SHP77 (cell line): ENCODE measurements around the gene C3orf33.

Source experiments
- DNase-seq, 2 experiments: peaks; one replicate each; lab custom pipeline; 2025; lab: John Stamatoyannopoulos, UW

C3orf33 gene

DNA sequence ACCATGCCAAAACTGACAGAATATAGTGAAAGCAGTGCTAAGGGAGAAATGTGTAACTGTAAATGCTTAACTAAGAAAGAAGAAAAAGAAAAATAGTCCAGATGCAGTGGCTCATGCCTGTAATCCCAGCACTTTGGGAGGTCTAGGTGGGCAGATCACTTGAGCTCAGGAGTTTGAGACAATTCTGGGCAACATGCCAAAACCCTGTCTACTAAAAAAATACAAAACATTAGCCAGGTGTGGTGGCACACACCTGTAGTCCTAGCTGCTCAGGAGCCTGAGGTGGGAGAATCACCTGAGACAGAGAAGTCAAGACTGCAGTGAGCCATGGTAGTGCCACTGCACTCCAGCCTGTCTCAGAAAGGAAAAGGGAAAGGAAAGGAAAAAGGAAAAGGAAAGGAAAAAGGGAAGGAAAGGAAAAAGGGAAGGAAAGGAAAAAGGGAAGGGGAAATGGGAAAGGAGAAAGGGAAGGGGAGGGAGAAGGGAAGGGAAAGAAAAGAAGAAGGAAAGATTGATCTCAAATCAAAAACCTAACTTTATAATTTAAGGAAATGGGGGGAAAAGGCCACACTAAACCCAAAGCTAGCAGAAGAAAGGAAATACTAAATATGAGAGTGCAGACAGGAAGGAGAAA, 20.3 kb downstream of the C3orf33 start:
- no peak for DNase-seq

DNA sequence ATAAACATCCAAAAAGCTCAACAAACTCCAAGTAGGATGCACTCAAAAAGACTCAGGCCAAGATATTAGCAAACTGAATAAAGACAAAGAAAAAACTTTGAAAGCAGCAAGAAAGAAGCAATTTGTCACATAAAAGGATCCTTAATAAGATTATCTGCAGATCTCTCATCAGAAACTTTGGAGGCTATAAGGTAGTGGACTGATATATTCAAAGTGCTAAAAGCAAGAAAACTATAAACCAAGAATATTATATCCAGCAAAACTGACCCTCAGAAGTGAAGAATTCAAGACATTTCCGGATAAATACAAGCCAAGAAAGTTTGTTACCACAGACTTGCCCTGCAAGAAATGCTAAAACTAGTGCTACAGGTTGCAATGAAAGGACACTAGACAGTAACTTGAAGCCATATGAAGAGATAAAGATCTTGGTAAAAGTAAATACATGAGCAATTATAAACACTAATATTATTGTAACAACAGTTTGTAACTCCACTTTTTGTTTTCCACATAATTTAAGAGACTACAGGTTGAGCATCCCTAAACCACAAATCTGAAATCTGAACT, 23.6 kb downstream of the C3orf33 start:
- DNase-seq, result no peak

DNA sequence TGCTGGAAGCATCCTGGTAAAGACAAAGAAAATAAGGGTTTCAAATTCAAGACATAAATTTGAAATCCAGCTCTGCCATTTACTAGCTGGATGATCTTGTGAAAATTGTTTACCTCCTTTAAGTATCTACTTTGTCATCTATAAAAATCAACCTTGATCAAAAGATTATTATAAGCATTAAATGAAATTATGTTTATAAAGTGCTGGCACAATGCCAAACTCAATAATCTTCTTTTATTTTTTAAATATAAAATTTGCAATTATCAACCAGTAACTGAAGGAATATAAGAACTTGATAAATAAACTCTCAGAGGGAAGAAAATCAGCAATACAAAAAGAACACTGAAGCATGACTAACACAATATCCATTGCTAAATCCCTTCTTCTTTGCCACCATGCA, 25.8 kb downstream of the C3orf33 start:
- DNase-seq, result no peak

DNA sequence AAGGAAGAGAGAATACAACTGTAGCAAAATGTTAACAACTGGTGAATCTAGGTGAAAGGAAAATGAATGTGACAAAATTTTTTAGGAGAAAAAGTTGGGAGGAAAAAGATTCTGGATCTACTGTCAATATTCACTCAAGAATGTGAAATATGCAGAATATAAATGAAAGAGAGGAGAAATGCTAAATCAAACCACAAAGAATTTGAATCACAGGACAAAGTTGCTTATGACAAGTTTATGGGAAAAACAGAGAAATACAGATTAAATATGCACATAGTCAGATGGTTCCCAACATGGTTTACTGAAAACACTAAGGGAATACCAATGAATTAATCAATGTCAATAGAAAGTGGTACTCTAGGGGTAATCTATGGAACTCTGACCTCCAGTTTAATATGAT, 27.6 kb downstream of the C3orf33 start:
- DNase-seq, result no peak

GRCh38 chr3:155772801-155773200, 33.3 kb downstream of the C3orf33 start:
- DNase-seq, result no peak

- DNase-seq, result no peak
These were observed 35.0 kb downstream of the C3orf33 start for GRCh38 chr3:155771126-155771525.

- no peak for DNase-seq
These were observed 39.9 kb downstream of the C3orf33 start for GRCh38 chr3:155766206-155766605.

DNA sequence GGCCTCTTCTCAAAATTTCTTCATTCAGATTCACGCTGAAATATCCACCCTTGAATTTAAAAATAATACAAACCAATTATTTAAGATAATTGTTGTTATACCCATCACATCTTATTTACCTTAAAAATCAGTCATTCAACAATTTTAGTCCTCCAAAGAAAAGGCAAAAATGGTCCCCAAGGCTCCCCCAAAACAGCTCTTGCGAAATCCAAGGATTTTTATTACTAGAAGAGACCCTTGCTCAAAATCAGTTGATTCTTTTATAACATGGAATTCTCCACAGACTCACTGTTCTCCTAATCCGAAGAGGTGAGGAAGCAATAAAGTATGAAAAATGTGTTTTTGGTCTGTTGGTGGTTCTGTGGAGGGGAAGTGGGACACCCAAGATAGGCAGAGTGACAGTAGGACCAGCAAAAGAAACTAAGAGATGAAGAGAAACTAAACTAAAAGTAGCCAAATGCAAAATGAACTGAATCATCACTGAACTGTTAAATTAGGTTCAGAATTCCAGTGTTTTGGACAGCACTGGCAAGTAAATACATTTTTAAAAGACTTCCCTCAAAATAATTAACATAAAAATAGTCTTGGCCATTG, 42.1 kb downstream of the C3orf33 start:
- DNase-seq, result no peak

- DNase-seq, result no peak
These were observed 45.4 kb downstream of the C3orf33 start for GRCh38 chr3:155760653-155761052.

GRCh38 chr3:155757577-155757976, 48.5 kb downstream of the C3orf33 start:
- DNase-seq, result no peak

GRCh38 chr3:155753038-155753639, 52.9 kb downstream of the C3orf33 start:
- peak in 1 of 2 experiments; percentile 28 for DNase-seq

- no peak for DNase-seq
These were observed 57.3 kb downstream of the C3orf33 start for GRCh38 chr3:155748611-155749365.

GRCh38 chr3:155747946-155748290, 58.2 kb downstream of the C3orf33 start:
- no peak for DNase-seq

GRCh38 chr3:155747286-155747945, 58.7 kb downstream of the C3orf33 start:
- DNase-seq, result no peak

GRCh38 chr3:155746703-155747102, 59.4 kb downstream of the C3orf33 start:
- DNase-seq, result no peak

- no peak for DNase-seq
These were observed 60.1 kb downstream of the C3orf33 start for GRCh38 chr3:155745795-155746550.

- peak; percentile 52 to 65 for DNase-seq
These were observed 61.3 kb downstream of the C3orf33 start, which contains the start of gene PLCH1 for GRCh38 chr3:155744626-155745324. Gene PLCH1 (minus strand): TSS chr3:155745071. CDS start chr3:155704224, 40,847 bp downstream.

DNA sequence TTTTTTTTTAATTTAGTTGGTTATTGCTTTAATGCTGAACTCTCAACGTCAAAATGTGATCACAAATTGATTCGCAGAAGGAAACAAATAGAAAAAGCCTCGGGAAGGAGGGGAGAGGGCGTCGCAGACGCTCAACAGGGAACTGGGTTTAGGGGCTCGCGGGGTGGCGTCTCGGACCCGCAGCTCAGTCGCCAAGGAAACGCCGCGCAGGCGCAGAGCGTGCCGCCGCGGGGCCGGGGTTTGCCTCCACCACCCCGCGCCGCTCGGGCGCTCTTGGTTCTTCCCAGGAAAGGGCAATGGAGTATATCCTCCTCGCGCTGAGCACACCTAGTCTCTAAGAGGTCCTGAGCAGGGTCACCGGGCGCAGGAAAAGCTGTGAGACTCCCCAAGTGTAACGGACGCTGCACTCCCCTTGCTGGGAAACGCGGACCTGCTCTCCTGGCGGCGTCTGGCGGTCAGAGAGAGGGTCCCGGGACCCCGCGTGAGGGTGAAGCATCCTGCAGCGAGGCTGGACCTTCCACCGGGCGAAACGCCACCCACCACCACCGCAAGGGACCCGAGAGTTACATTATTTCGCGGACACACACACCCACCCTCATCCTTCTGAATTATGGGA, 62.0 kb downstream of the C3orf33 start:
- DNase-seq, result no peak

DNA sequence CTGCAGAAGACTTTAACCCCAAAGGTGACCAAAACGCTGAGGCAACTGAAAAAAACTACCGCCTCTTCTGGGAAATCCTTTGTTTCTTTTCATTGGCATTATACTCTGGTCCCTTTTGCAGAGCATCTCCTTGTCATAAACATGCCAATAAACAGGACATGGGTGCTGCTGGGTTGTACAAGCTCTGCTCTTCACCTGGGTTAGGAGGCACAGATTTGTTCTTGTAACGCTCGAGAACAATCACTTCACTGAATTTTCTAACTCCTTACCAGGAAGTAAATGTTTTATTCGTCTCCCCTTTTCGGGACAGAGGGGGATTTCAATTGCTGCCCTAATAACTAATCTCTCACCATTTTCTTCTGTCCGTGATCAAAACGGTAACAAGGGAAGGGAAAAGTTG, 62.5 kb downstream of the C3orf33 start:
- DNase-seq, result no peak

- no peak for DNase-seq
These were observed 63.6 kb downstream of the C3orf33 start for GRCh38 chr3:155742349-155742965.
